ENCODE data around the gene DCXR. TPM values are rescaled to one million over a fixed set of nuclear protein-coding genes. Genes with fewer than 3 reads are reported as not detected.

DCXR gene
- total and polyA plus RNA-seq, 10 of the 15 experiments (the other 5 are each of a cell fraction or from before 2014, with no cell fraction given) = 12.3 to 139 (median 88.9) TPM

- intact Hi-C loops (cut with micrococcal nuclease; ENCODE audit: unreplicated experiment) = no loop called here
- BruUV-seq (replicated peaks) = no TSS peak
- Histone ChIP-seq H3K27me3 (replicated peaks in 1 of 2; ENCODE audit: control insufficient read depth in 2 of 2, insufficient read depth in 2 of 2, low read length in 1 of 2) (no peaks in the 10 kb centered on the region), H3K36me3 (ENCODE audit: control insufficient read depth in 2 of 2, insufficient read depth in 2 of 2, low read length in 1 of 2) (no peaks in the 10 kb centered on the region), H3K4me2 (ENCODE audit: control insufficient read depth, insufficient read depth) (no peak overlapping the region), H4K20me1 (ENCODE audit: control insufficient read depth, insufficient read depth) (no peaks in the 10 kb centered on the region), H3K27ac (ENCODE audit: control insufficient read depth, insufficient read depth) (no peak overlapping the region), H3K79me2 (ENCODE audit: control insufficient read depth, insufficient read depth, low read length) (no peaks in the 10 kb centered on the region), H3K4me3 (no peak overlapping the region), H3K9me3 (replicated peaks; ENCODE audit: control insufficient read depth, insufficient read depth, low read length) (no peaks in the 10 kb centered on the region), H3K4me1 (ENCODE audit: control insufficient read depth, insufficient read depth, low read length) (no peaks in the 10 kb centered on the region), H2AFZ (ENCODE audit: control insufficient read depth, low read depth, low read length) (no peak overlapping the region), H3K9ac (ENCODE audit: control insufficient read depth, insufficient read depth, low read length) (no peak overlapping the region)
- ChIA-PET RAD21 (ENCODE audit: unreplicated experiment) (no interaction called here), POLR2A (no interaction called here), SMC1A (ENCODE audit: uncharacterized antibody, unreplicated experiment) (no interaction called here), CTCF (no interaction called here)
- no peak for TF ChIP-seq CBX5 (IDR thresholded peaks at IDR 0.05; ENCODE audit: low read depth)
- in situ Hi-C loops (cut with MboI) = no loop called here
- 78% methylated on average over 6 of the region's 6 CpGs for WGBS (ENCODE audit: insufficient coverage, insufficient replicate concordance, low lambda C conversion rate, missing lambda C conversion rate)
- ATAC-seq (no peak), DNase-seq (ENCODE audit: low read depth, low spot score) (no peak), FAIRE-seq (no peak)
Observed at GRCh38 chr17:82007228-82007494, 30.3 kb downstream of the DCXR start.

- ChIA-PET POLR2A (no interaction called here), SMC1A (ENCODE audit: uncharacterized antibody, unreplicated experiment) (no interaction called here), CTCF (no interaction called here), RAD21 (ENCODE audit: unreplicated experiment) (no interaction called here)
- no peak overlapping the region for H3K4me2 ChIP-seq (ENCODE audit: control insufficient read depth, insufficient read depth)
- BruUV-seq (replicated peaks) = no TSS peak
- in situ Hi-C loops (cut with MboI) = no loop called here
- no peaks in the 10 kb centered on the region for H3K4me1 ChIP-seq (ENCODE audit: control insufficient read depth, insufficient read depth, low read length)
- H3K36me3 ChIP-seq (ENCODE audit: control insufficient read depth in 2 of 2, insufficient read depth in 2 of 2, low read length in 1 of 2) = no peaks in the 10 kb centered on the region
- H3K9me3 ChIP-seq (replicated peaks; ENCODE audit: control insufficient read depth, insufficient read depth, low read length) = no peaks in the 10 kb centered on the region
- DNase-seq (ENCODE audit: low read depth, low spot score) (no peak), FAIRE-seq (no peak), ATAC-seq (no peak)
- H3K27ac ChIP-seq (ENCODE audit: control insufficient read depth, insufficient read depth) = no peak overlapping the region
- H3K4me3 ChIP-seq = no peak overlapping the region
- intact Hi-C loops (cut with micrococcal nuclease; ENCODE audit: unreplicated experiment) = no loop called here
- no peaks in the 10 kb centered on the region for H4K20me1 ChIP-seq (ENCODE audit: control insufficient read depth, insufficient read depth)
- no peak for TF ChIP-seq HDGF (IDR thresholded peaks at IDR 0.05)
- TF ChIP-seq SIX5 (IDR thresholded peaks at IDR 0.05; ENCODE audit: low read depth, low read length, severe bottlenecking) = no peak
- TF ChIP-seq SPI1 (IDR thresholded peaks at IDR 0.05; ENCODE audit: borderline replicate concordance, insufficient read depth, low read depth, low read length) = no peak
- no peak for TF ChIP-seq NKRF (conservative IDR thresholded peaks at IDR 0.05)
- no peak for TF ChIP-seq TBL1XR1 (IDR thresholded peaks at IDR 0.05; ENCODE audit: low read depth, low read length)
- no peaks in the 10 kb centered on the region for H3K79me2 ChIP-seq (ENCODE audit: control insufficient read depth, insufficient read depth, low read length)
- H3K27me3 ChIP-seq (replicated peaks in 1 of 2; ENCODE audit: control insufficient read depth in 2 of 2, insufficient read depth in 2 of 2, low read length in 1 of 2) = no peaks in the 10 kb centered on the region
- no peak overlapping the region for H3K9ac ChIP-seq (ENCODE audit: control insufficient read depth, insufficient read depth, low read length)
- no peak overlapping the region for H2AFZ ChIP-seq (ENCODE audit: control insufficient read depth, low read depth, low read length)
- WGBS (ENCODE audit: insufficient coverage, insufficient replicate concordance, low lambda C conversion rate, missing lambda C conversion rate) = 80% methylated on average over 22 of the region's 24 CpGs
Observed at GRCh38 chr17:82006468-82007227, 30.8 kb downstream of the DCXR start.
